Activated CD8-positive, alpha-beta memory T cell treated with anti-CD3 and anti-CD28 coated beads, Interleukin-2, amount 50 U/mL, for 4 hours (primary cell): ENCODE measurements around the gene TRIM3.

ENCODE experiments used
- DNase-seq: peaks from one replicate; pipeline ENCODE4 v3.0.0-alpha.2; 2020

TRIM3 gene

GRCh38 chr11:6437423-6437822 is 36.3 kb downstream of the TRIM3 start:
- no peak for DNase-seq

- DNase-seq = no peak
Observed at GRCh38 chr11:6433998-6434660, 39.6 kb downstream of the TRIM3 start.

DNA sequence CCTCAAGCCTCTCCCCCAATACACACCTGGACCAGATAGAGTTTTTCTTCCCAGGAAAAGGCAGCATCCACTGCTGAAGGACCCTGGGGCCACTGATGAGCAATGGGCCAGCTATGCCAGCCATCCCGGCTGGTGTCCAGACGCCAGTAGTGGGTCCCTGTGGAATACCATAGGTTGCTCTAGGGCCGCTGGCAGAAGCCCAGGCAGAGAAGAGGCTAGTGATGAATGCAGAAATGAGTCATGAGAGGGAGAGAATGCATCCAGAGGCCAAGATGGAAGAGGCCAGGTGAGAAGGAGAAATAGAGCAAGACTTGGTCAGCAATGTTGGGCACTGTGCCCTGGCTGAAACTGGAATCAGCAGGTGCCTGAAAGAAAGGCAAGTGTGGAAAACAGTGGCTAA is 41.9 kb downstream of the TRIM3 start:
- DNase-seq = no peak

DNA sequence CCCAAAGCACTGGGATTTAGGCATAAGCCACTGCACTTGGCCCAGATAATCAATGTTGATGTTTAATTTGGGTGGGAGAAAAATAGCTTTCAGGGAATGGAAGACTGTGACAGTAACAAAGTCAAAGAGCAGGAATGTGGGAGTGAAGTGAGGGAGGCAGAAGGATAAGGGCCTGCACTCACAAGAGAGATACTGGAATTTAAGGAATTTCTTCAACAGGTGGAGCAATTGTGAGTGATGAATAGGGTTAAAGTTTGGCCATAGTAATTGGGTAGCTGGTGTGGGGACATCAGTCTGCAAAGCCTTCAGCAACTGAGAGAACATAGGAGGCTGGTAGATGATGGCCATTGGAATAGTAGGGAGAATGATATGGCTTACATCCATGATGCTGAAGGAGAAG is 46.2 kb downstream of the TRIM3 start:
- DNase-seq = no peak

GRCh38 chr11:6420677-6421076 is 53.1 kb downstream of the TRIM3 start:
- no peak for DNase-seq

- peak; percentile 74 for DNase-seq
Observed at GRCh38 chr11:6419009-6419631, 54.6 kb downstream of the TRIM3 start, which contains the start of gene APBB1. Gene APBB1, minus strand, starts transcription at chr11:6419094. Its CDS starts 7,747 bp downstream, at chr11:6411347.

DNA sequence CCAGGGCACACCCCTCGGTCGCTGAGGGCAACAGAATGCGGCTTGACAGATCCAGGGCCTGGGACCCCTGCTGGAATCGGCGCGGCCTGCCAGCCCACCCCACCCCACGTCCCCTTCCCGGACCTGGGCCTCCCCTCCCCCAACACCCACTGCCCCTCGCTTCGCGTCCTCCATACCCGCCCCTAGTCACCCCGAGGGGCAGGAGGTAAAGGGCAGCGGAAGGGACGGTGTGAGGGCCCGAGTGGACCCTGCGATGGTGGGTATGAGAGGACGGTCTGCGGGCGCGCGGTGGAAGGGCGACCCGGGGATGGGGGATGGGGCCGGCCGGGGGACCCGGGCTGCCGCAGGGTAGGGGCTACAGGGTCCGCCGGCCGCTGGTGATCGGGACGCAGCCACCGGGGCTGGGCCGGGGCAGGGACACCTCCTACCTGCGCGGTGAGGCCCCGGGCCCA is 55.2 kb downstream of the TRIM3 start:
- peak; percentile 33 for DNase-seq

DNA sequence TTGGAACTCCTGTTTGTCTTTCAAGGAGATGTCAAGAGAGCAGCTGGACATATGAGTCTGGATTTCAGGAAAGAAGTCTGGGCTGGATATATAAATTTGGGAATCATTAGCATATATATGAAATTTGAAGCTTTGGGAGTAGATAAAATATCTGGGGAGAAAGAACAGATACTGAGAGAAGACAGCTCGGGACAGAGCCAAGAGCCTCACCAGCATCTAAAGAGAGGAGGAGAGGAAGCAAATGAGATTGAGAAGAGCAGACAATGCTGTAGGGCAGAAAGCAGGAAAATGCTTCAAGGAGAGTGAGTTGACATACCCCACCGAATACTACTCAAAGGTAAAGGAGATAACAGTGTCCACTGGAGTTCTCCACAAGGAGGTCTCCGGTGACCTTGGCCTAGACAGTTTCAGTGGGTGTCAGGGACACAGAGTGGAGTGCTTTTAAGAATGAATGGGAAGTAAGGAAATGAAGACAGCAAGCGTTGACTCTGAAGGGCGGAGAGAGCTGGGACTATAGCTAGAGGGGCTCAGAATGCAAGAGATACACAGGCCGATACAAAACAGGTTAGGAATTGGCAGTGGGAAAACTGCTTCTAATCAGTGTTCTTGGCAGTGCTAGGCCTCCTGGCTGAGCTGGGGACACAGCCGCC is 55.7 kb downstream of the TRIM3 start:
- DNase-seq = no peak

DNA sequence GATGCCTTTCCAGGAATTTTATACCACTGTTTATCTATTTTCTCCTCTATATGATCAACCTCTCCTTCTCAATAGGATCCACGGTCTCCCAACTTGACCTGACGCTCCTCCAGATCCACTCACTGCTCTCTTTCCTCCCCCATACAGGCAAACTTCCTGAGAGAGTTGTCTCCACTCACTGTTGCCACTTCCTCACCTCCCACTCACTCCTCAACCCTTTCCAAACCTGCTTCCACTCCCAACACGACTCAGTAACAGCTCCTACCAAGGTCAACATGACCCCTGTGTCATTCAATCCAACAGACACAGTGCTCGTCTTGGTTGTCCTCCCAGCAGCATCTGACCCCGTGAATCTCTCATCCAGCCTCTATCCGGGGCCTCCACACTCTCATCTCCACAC is 57.9 kb downstream of the TRIM3 start:
- no peak for DNase-seq

GRCh38 chr11:6414874-6415328 is 58.8 kb downstream of the TRIM3 start:
- DNase-seq = no peak

GRCh38 chr11:6413791-6414201 is 59.9 kb downstream of the TRIM3 start:
- peak; percentile 67 for DNase-seq

DNA sequence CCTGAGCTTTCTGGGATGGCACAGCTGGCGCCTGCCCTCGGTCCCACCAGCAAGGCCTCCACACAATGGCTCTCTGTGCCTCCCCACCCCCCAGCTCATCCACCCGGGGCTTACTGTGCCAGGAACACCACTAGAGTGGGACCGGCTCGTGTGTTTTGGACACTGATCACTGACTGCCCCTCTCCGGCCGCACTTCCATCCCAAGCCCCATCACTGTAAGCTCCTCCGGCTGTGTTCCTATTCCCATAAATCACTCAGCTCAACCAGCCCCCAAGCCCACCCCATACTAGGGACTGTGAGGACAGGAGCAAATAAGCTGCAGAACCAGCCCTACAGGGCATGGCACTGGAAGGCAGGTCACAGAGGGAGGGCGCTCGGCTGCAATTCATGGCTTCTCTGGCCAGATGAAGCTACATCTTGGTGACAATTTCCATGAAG is 62.1 kb downstream of the TRIM3 start:
- DNase-seq = no peak

- DNase-seq = no peak
Observed at GRCh38 chr11:6410695-6411430, 62.9 kb downstream of the TRIM3 start.

GRCh38 chr11:6406370-6406769 is 67.4 kb downstream of the TRIM3 start:
- DNase-seq = no peak

GRCh38 chr11:6405846-6406245 is 67.9 kb downstream of the TRIM3 start:
- no peak for DNase-seq

GRCh38 chr11:6405052-6405667 is 68.6 kb downstream of the TRIM3 start:
- DNase-seq = no peak

DNA sequence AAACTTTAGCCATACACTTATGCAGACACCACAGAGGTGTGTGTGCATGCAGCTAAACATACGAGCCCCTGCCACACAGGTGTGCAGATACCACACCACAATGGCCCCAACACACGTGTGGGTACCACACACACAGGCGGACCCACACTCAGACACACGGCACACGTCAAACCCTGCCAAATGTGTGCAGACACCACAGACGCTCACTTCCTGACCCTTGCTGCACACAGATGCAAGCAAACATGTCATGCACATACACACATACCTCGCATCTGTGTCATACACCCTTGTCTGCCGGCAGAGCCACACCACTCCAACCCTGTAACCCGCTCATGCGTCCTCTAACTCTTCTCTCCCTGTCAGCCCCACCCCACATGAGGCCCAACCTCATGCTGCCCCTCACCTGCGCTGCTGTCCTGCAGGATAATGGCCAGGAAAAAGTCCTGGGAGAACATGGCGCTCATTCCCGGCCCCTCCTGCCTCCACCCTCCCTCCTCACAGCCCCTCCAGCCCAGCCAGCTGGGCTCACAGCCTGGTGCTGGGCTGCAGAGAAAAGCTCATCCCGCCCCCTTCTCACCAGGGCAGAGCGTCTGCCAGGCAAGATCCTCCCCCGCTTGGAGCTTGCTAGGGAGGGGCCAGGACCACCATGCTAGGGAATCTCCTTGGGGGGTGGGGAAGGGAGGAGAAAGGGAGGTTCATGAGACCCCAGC is 69.2 kb downstream of the TRIM3 start:
- no peak for DNase-seq

- DNase-seq = no peak
Observed at GRCh38 chr11:6403539-6403938, 70.2 kb downstream of the TRIM3 start.

- peak; percentile 57 for DNase-seq
Observed at GRCh38 chr11:6402561-6402981, 71.2 kb downstream of the TRIM3 start.

DNA sequence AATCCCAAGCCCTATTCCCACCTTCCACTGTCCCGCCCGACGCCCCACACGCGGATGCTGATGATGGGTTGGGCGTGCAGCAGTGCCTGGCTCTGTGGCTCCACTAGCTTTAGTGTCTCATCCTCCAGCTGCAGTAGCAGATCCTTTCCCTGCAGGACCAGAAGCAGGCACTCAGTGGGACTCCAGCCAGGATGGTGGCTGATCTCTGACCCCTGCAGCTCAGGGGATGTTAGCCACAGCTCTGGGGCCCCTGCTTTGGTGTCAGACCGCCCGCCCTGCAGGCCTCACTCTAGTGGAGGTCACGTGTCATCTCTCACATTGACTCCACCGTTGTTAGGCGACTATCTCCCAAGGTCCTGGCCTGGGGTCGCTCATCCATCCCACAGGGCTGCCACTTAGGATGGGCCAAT is 71.7 kb downstream of the TRIM3 start:
- DNase-seq = no peak

- DNase-seq = no peak
Observed at GRCh38 chr11:6401464-6401863, 72.3 kb downstream of the TRIM3 start.
